Nephron (organoid): ENCODE data around the gene STAMBP.
"Not testable (repeated sequence)": the region's sequence is repeated elsewhere in the genome, so short reads cannot be mapped to it uniquely, and the experiment has no call there.

Experiments used
- H3K27ac Mint-ChIP-seq, 3 experiments: 2 replicates each; pipeline ENCODE4 v1.8.0; 2020; ENCODE audit warnings: mixed read lengths in 3 of 3, mild to moderate bottlenecking in 2 of 3, moderate library complexity in 1 of 3
- H3K27me3 Mint-ChIP-seq: 2 replicates; pipeline ENCODE4 v1.8.0; 2021; ENCODE audit warnings: low read depth, mild to moderate bottlenecking, moderate library complexity, mixed read lengths
- H3K36me3 Mint-ChIP-seq: 2 replicates; pipeline ENCODE4 v1.8.0; 2020; ENCODE audit warnings: low read depth, mixed read lengths
- H3K4me1 Mint-ChIP-seq: 2 replicates; pipeline ENCODE4 v1.8.0; 2020; ENCODE audit warnings: mixed read lengths
- H3K4me3 Mint-ChIP-seq, 3 experiments: 2 replicates each; pipeline ENCODE4 v1.8.0; 2020; ENCODE audit warnings: mild to moderate bottlenecking in 3 of 3, mixed read lengths in 3 of 3, moderate library complexity in 2 of 3
- H3K9me3 Mint-ChIP-seq: 2 replicates; pipeline ENCODE4 v1.8.0; 2020; ENCODE audit warnings: mixed read lengths
- CTCF ChIP-seq, 3 experiments: fragments of 200-600 bp; sonication (generic); IDR thresholded peaks; one replicate each; pipeline ENCODE4 v1.5.0; 2021; ENCODE audit warnings: antibody characterized with exemption in 3 of 3; ENCODE audit not compliant: unreplicated experiment in 3 of 3

STAMBP gene

GRCh38 chr2:73903313-73903712, 74.6 kb downstream of the STAMBP start:
- Mint-ChIP-seq H3K4me1 (peaks cover 15% of the 10 kb centered on the region), H3K36me3 (no peaks in the 10 kb centered on the region), H3K27me3 (no peaks in the 10 kb centered on the region), H3K27ac (no peak overlapping the region), H3K9me3 (no peaks in the 10 kb centered on the region), H3K4me3 (no peak overlapping the region)
- TF ChIP-seq CTCF (IDR thresholded peaks at IDR 0.05; ENCODE audit: unreplicated experiment in 3 of 3) = no peak

GRCh38 chr2:73903949-73904613, 75.3 kb downstream of the STAMBP start:
- peaks cover 15% of the 10 kb centered on the region for H3K4me1 Mint-ChIP-seq
- H3K27me3 Mint-ChIP-seq, H3K27ac Mint-ChIP-seq, H3K9me3 Mint-ChIP-seq, H3K36me3 Mint-ChIP-seq, H3K4me3 Mint-ChIP-seq: not testable (repeated sequence)

GRCh38 chr2:73904952-73905351, 76.2 kb downstream of the STAMBP start:
- no peak for TF ChIP-seq CTCF (IDR thresholded peaks at IDR 0.05; ENCODE audit: unreplicated experiment in 3 of 3)

GRCh38 chr2:73906847-73907505, 78.2 kb downstream of the STAMBP start:
- no peak for TF ChIP-seq CTCF (IDR thresholded peaks at IDR 0.05; ENCODE audit: unreplicated experiment in 3 of 3)
- H3K27ac Mint-ChIP-seq = no peak overlapping the region
- H3K4me3 Mint-ChIP-seq = no peak overlapping the region
- H3K27me3 Mint-ChIP-seq = no peaks in the 10 kb centered on the region
- H3K36me3 Mint-ChIP-seq = no peaks in the 10 kb centered on the region
- H3K9me3 Mint-ChIP-seq = no peaks in the 10 kb centered on the region
- H3K4me1 Mint-ChIP-seq = peaks cover 9% of the 10 kb centered on the region

More at GRCh38 chr2:73904952-73905351, 76.2 kb downstream of the STAMBP start:
- Mint-ChIP-seq H3K27me3 (no peaks in the 10 kb centered on the region), H3K4me3 (no peak overlapping the region), H3K27ac (no peak overlapping the region), H3K4me1 (peaks cover 15% of the 10 kb centered on the region), H3K9me3 (no peaks in the 10 kb centered on the region), H3K36me3 (no peaks in the 10 kb centered on the region)

GRCh38 chr2:73907840-73908452, 79.2 kb downstream of the STAMBP start:
- H3K36me3 Mint-ChIP-seq = no peaks in the 10 kb centered on the region
- no peaks in the 10 kb centered on the region for H3K9me3 Mint-ChIP-seq
- no peak overlapping the region for H3K27ac Mint-ChIP-seq
- no peaks in the 10 kb centered on the region for H3K27me3 Mint-ChIP-seq
- peaks cover 5% of the 10 kb centered on the region for H3K4me1 Mint-ChIP-seq
- no peak overlapping the region for H3K4me3 Mint-ChIP-seq
- TF ChIP-seq CTCF (IDR thresholded peaks at IDR 0.05; ENCODE audit: unreplicated experiment in 3 of 3) = no peak

GRCh38 chr2:73908689-73909652, 80.2 kb downstream of the STAMBP start:
- no peak overlapping the region for H3K4me3 Mint-ChIP-seq
- no peaks in the 10 kb centered on the region for H3K9me3 Mint-ChIP-seq
- peak overlapping the region; percentile 56 to 89 (median 81) for H3K27ac Mint-ChIP-seq
- no peaks in the 10 kb centered on the region for H3K36me3 Mint-ChIP-seq
- no peaks in the 10 kb centered on the region for H3K27me3 Mint-ChIP-seq
- TF ChIP-seq CTCF (IDR thresholded peaks at IDR 0.05; ENCODE audit: unreplicated experiment in 3 of 3) = no peak
- no peaks in the 10 kb centered on the region for H3K4me1 Mint-ChIP-seq
